T-helper 1 cell (primary cell): Measurements from ENCODE around the gene SRPX.
A peak's percentile ranks its signal among the peaks of the same experiment; 100 is the strongest.

Source experiments
- DNase-seq, 5 donors: peaks; one replicate each; pipeline ENCODE4 v3.0.0-alpha.2; 2012 to 2020

The SRPX gene

DNA sequence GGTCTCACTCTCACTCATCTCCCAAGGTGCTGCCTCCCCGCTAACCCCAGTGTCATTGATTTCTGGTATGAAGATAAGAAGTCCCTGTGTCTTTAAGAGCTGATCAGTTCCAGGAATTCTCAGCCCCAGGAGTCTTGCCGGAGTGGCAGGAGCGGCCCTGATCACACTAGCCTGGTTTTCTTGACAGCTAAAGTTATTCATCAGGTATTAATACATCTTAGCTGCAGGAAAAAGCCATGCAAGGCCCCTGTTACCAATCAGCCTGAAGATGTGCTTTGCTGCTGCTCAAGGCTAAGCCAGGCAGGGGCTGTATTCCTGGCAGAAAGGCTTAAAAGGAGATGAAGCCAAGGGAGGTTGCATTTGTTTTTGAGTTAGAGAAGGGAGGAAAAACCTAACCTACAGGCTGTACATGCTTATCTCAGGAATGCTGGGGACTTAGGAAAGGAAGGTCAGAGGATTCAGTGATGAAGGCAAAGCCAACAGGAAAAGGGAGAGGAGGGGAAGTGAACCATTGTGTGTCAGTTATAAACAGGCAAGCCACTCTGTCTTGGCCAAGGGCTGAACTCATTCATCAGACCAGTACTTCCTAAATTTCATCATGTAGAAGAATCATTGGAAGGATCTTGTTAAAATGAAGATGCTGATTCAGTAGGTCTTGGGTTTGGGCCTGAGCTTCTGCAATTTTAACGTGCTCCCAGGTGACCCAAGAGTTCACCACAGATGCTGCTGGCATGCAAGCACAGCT lies 8.6 kb downstream of the SRPX start:
- DNase-seq, result no peak

DNA sequence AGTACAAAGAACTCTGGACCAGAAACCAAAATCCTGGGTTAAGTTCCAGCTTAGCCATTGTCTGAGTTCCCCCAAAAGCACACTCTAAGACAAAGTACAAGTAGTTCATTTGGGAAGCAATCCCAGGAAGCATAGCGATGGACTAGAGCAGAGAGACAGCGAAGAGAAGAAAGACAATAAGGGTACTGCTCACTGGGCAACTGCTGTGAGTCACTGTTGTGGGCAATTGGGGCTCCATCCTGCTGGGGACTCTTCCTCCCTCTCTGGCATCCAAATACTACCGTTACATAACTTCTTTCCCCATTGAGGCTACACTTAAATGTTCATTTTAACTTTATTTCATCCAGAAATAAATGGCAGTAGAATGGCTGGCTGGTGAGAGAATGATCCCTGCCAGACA lies 14.1 kb downstream of the SRPX start:
- no peak for DNase-seq

DNA sequence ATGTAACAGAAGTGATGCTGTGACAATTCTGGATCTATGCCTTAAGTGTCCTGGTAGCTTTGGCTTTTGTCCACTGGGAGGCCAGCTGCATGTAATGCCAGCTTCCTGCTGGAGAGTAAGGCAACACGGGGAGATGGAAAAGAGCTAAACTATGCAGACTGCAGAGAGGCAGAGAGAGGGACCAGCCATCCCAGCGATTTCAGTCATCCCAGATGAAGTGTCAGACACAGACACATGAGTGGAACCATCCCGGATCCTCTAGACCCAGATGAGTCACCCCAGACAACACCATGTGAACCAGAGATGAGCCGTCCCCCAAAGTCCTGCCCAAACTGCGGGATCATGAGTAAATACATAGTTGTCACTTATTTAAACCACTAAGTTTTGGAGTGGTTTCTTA lies 14.6 kb downstream of the SRPX start:
- no peak for DNase-seq

GRCh38 chrX:38205039-38205438 lies 15.6 kb downstream of the SRPX start:
- no peak for DNase-seq

DNA sequence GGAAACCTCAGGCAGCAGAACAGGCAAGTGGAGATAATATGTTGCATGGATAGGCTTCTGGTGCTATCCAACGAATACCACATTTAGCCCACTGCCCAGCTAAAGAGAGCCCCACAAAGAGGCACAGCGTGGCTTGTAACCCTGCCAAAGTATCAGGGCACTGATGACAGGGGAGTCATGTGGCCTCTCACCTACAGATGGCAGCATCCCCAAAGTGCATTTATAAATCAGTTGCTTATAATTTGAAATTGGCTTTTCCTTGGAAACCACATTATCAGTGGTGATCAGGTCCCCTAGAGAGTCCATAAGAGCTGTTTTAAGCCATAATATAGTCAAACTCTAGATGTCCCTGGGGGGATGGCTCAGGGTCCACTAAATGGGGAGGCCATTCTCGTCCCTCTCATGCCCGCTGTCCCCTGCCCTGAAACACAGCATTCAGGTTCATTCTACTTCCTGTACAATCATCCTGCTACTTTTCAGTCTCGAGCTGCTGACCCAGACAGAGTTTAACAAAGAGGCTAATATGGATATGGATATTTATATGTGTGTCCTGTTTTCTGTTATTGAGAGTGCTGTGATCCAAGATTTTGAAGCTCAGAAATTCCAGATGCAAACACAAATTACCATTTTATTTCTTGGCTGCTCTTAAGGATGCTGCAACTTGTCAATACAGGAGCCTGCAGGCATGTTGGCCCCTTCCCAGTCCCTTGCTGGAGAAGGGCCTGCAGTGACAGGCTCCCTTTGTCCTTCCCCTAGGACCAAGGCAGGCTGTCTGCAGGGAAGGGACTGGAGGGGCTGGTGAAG lies 28.5 kb downstream of the SRPX start:
- no peak for DNase-seq

- no peak for DNase-seq
Observed at GRCh38 chrX:38189431-38190250, 31.0 kb downstream of the SRPX start.

GRCh38 chrX:38183596-38183995 lies 37.1 kb downstream of the SRPX start:
- DNase-seq, result no peak

- DNase-seq, result no peak
Observed at GRCh38 chrX:38181357-38181756, 39.3 kb downstream of the SRPX start.

GRCh38 chrX:38178396-38178795 lies 42.3 kb downstream of the SRPX start:
- no peak for DNase-seq

GRCh38 chrX:38175139-38175538 lies 45.5 kb downstream of the SRPX start:
- DNase-seq, result no peak

DNA sequence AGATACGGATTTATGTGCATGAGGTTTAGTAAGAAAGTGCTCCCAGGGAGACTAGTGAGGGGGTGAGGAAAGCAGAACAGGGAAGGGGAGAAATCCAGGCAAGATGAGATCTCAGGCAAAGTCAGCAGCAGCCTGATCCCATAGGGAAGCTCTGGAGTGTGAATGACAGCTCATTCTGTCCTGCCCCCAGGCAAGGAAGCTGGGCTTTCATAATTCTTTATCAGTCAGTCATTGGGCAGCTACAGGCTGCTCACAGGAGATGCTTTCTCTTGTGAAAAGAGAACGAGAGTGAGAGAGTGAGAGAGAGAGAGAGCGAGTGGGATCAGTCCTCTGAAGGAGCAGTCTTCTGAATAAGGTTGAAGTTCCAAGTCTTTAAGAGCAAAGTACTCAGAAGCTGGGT lies 48.1 kb downstream of the SRPX start:
- no peak for DNase-seq

DNA sequence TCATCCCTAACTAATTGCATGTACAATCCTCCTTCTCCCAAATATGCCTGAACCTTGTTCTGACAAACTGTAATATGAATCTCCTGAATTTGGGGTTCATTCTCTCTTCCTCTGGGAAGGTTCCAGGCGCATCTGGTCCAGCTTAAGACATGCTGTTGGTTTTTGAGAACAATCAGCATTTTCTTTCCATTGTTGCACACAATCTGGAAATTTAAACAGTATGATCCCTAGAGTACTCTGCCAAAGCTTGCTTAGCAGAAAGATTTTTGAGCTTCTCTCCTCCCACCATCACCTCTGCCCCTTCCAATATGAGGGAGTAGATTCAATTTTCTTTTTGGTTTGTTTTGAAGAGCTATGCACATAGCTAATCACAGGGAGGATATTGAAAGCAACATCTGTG lies 50.1 kb downstream of the SRPX start:
- DNase-seq, result no peak

DNA sequence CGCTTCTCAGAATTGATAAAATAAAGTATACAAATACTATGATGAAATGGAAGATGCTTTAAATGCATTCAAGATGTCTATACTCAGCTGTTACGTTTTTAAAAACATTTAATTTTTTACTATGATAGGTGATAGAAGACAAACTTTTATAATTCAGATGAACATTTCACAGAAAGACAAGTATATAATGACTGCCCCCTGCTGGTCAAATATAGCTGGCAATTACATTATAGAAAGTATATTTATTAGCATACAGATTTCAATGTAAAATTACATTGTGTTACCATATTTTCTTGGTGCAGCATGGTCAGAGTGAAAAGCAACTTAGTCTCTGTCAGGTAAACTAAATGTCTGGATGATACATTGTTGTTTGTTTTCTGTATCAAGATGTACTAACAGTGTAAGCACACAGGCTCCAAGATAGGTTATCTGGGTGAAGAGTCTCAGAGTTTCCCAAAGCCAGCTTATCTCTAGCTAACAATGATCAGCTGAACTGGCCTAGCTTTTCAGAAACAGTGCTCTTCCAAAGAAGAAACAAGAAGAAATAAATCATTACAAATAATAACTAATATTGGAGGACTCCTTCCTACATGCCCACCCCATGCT lies 54.1 kb downstream of the SRPX start:
- DNase-seq, result peak in 2 of 5 donors; percentile 1 to 4

DNA sequence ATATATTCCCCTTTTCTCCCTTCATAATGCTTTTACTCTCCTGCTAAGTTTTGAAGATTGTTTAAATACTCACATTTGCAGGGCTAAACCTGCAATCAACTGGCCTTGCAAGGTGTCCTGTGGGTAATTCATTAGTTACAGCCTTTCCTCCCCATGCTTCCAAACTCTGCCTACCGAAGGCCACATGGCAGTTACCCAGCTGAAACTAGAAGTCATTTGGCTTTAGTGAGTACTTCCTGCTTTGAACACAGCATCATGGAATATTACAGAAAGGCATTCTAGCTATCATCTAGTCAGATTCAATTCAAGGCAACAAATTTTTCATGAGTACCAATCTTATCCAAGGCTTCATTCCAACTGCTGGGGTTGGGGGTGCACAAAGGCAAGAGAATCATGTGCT lies 55.6 kb downstream of the SRPX start:
- DNase-seq, result no peak

DNA sequence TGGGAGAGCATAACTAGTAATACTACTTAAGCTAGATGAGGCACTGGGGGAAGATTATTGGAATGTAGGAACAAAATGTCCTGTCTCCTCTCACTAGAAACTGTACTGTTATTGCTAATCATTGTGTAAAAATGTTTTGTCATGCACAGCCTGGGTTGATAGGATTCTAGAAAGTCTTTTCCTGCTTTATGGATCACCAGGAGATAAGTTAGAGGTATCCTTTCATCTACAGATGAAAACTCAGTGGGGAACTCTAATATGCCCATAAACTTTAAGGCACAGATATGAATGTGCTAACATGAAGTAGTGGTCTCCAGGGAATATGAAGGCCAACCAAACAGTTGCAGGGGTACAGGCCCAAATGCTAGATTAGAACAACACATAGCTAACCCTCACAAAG lies 57.5 kb downstream of the SRPX start:
- DNase-seq, result no peak

DNA sequence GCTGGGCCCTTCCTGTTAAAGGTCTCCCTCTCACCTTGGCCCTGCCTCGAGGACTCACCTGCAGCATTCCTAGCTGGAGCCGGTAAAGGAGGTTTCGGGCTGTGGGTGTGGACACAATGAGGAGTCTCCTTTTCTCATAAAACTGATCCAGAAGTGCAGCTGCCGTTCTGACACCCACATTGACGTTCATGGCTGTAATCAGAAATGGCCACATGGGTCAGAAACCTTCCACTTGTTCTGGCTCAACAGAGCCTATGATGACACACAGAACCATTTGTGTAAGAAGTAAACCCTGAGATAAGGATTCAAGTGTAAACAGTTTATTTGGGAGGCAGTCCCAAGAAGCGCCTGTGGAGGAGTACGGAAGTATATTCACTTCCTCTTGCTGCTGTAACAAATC lies 63.8 kb downstream of the SRPX start:
- DNase-seq, result no peak

GRCh38 chrX:38154818-38155217 lies 65.9 kb downstream of the SRPX start:
- DNase-seq, result no peak

GRCh38 chrX:38154340-38154739 lies 66.3 kb downstream of the SRPX start:
- no peak for DNase-seq

GRCh38 chrX:38151441-38151840 lies 69.2 kb downstream of the SRPX start:
- DNase-seq, result no peak

GRCh38 chrX:38150993-38151392 lies 69.7 kb downstream of the SRPX start:
- DNase-seq, result no peak

GRCh38 chrX:38149016-38149415 lies 71.7 kb downstream of the SRPX start:
- no peak for DNase-seq

DNA sequence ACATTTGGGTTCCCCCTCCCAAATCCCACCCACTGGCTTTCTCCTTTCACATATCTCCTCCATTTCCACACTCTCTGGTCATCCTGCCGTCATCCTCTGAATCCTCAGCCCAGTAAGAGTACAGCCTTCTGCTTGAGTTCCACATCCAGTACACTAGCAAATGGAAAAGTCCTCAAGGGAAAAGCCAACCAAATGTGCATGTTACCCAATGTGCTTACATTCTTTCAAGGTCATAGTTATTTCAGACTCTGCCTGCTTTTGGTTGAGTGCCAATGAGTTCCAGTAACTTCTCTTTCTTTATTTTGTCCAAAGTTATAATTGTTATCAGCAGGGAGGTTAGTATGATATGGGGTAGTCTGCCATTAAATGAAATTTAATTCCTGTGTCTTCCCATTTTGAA lies 78.1 kb downstream of the SRPX start:
- no peak for DNase-seq

DNA sequence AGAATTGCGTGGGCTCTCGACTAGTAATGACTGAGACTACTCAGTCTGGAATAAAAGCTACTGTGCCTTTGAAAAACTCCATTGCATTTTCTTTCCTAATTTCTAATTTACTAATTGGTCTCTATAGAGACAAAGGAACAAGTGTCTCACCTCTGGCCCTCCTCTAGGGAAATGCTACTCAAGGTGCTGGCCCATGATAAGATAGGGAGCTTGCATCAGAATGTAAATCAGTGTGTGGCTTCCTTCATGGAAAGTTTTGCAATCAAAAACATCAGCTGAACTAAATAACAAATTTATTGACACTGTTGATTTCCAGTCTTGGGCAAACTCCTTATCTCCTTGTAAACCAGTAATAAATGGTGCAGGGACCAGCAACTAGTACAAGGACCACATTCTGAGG lies 81.8 kb downstream of the SRPX start:
- no peak for DNase-seq
